Measurements from ENCODE around the gene DNAJC27. TPM values are rescaled to one million over a fixed set of nuclear protein-coding genes. Genes with fewer than 3 reads are reported as not detected.

DNAJC27 gene
- total and polyA plus RNA-seq, 7 donors, result 3.3 to 8.2 (median 7.1) TPM

DNA sequence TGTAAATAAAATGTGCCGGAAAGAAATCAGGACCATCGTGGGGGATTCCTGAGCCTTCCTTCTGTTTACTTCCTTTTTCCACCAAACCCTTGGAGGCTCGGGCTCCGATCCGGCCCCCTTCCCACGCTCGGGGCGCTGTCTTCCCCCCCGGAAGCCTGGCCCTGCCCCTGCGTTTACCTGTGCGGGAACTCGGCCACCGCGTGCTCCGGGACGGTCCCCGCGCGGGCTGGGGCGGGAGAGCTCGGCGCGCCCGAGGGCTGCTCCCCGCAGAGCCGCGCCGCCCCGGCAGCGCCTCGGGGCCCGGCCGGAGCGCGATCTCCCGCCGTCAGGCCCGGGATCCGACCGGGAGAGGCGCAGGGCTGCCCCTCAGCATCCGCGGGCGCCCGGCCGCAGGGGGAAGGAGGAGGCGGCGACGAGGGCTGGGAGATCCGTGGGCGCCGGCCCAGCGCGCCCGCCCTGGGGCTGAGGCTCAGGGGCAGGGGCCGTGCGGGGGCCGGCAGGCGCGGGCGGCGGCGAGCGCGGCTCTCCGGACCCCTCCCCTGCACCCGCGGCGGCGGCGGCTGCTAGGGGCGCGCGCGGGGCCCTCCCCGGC is 52.2 kb downstream of the DNAJC27 start:
- peak overlapping the region; percentile 73 for H3K4me3 ChIP-seq
- WGBS, 3 donors, result 1 to 7% (median 2%) methylated on average over 26 to 76 of the region's 76 CpGs
- H3K27ac ChIP-seq, result no peak overlapping the region
- TF ChIP-seq, protein P1, sequence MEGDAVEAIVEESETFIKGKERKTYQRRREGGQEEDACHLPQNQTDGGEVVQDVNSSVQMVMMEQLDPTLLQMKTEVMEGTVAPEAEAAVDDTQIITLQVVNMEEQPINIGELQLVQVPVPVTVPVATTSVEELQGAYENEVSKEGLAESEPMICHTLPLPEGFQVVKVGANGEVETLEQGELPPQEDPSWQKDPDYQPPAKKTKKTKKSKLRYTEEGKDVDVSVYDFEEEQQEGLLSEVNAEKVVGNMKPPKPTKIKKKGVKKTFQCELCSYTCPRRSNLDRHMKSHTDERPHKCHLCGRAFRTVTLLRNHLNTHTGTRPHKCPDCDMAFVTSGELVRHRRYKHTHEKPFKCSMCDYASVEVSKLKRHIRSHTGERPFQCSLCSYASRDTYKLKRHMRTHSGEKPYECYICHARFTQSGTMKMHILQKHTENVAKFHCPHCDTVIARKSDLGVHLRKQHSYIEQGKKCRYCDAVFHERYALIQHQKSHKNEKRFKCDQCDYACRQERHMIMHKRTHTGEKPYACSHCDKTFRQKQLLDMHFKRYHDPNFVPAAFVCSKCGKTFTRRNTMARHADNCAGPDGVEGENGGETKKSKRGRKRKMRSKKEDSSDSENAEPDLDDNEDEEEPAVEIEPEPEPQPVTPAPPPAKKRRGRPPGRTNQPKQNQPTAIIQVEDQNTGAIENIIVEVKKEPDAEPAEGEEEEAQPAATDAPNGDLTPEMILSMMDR (IDR thresholded peaks at IDR 0.05), result no peak
- peak in 3 of 4 donors; percentile 7 to 29 (median 9) for ATAC-seq
- H3K27me3 ChIP-seq (ENCODE audit: insufficient read depth in 3 of 3, low read length in 2 of 3), result peaks cover 0 to 3% (median 0%) of the 10 kb centered on the region in 3 donors
- no peaks in the 10 kb centered on the region for H3K9me3 ChIP-seq
- intact Hi-C loops (cut with DNase I), result loop anchor here in 1 of 2 donors (5.0 kb wide), 1 partner anchor 47 kb away; no protein-coding TSS in a partner anchor
- no peaks in the 10 kb centered on the region for H3K36me3 ChIP-seq (ENCODE audit: insufficient read depth in 1 of 2, low read depth in 1 of 2)
- no peaks in the 10 kb centered on the region for H3K4me1 ChIP-seq
- peak; percentile 24 to 58 for DNase-seq

DNA sequence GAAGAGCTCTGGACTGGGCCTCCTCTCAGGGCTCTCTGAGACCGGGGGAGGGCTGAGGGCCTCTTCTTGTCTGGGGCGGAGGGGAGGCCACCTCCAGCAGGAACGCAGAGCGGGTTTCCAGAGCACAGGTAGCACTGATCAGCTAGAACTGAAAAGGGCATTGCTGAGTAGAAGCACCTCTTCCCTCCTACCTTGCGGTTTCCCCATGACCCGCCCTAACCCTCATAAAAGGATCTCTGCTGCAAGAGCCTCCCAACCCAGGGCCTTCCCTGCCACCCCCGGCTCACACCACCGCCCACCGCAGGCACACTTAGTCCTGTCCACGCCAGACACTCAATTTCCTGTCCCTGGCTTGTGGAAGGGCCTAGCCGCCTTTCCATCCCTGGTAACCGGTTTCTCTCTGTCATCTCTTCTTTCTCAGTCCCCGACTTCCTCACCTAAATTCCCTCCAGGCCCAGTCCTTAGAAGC is 52.7 kb downstream of the DNAJC27 start:
- Histone ChIP-seq H3K4me3 (peak overlapping the region; percentile 73), H3K9me3 (no peaks in the 10 kb centered on the region), H3K36me3 (ENCODE audit: insufficient read depth in 1 of 2, low read depth in 1 of 2) (no peaks in the 10 kb centered on the region), H3K27me3 (ENCODE audit: insufficient read depth in 3 of 3, low read length in 2 of 3) (peaks cover 0 to 3% (median 0%) of the 10 kb centered on the region in 3 donors), H3K4me1 (no peaks in the 10 kb centered on the region), H3K27ac (no peak overlapping the region)
- peak in 1 of 4 donors; percentile 10 for ATAC-seq
- intact Hi-C loops (cut with DNase I), result loop anchor here in 1 of 2 donors (5.0 kb wide), 1 partner anchor 47 kb away; no protein-coding TSS in a partner anchor
- TF ChIP-seq, protein P1 (IDR thresholded peaks at IDR 0.05), result no peak
- DNase-seq, result peak in 1 of 2 donors; percentile 37
- 47 to 51% (median 48%) methylated on average over 13 of the region's 13 CpGs for WGBS, 3 donors

DNA sequence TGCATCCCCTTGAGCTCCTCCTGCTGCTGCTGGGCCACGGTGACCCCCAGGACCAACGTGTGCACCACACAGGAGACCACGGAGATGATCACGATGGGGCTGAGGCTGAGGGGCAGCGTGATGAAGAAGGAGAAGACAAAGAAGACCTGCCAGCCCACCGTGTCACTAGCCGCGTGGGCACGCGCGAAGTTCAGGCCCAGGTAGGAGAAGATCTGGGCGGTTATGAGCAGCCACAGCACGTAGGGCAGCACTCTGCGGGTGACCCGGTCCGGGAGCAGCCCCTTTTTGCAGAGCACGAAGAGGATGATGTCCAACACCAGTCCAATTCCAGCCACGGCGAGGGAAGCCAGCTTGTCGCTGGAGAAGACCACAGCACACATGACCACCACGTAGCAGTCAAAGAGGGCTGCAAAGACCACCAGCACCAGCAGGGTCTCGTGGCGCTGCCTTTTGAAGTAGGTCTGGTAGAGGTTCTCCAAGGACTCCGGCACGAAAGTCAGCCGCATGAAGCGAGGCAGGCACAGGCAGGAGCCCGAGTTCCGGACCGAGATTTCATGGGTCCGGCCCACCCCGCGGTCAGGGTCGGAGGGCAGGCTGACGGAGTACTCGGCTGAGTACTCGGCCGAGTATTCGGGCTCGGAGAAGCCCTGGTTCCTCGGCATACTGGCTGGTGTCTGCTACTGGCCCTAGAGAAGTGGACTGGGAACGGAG is 53.3 kb downstream of the DNAJC27 start:
- H3K4me1 ChIP-seq, result no peaks in the 10 kb centered on the region
- no peak for ATAC-seq
- no peaks in the 10 kb centered on the region for H3K36me3 ChIP-seq (ENCODE audit: insufficient read depth in 1 of 2, low read depth in 1 of 2)
- DNase-seq, result no peak
- H3K27me3 ChIP-seq (ENCODE audit: insufficient read depth in 3 of 3, low read length in 2 of 3), result peaks cover 0 to 3% (median 0%) of the 10 kb centered on the region in 3 donors
- H3K9me3 ChIP-seq, result no peaks in the 10 kb centered on the region
- peak overlapping the region; percentile 73 for H3K4me3 ChIP-seq
- 84 to 90% (median 87%) methylated on average over 42 of the region's 42 CpGs for WGBS, 3 donors
- no peak overlapping the region for H3K27ac ChIP-seq
- TF ChIP-seq, protein P1 (IDR thresholded peaks at IDR 0.05), result no peak
- intact Hi-C loops (cut with DNase I), result loop anchor here in 1 of 2 donors (5.0 kb wide), 1 partner anchor 46 kb away; no protein-coding TSS in a partner anchor

DNA sequence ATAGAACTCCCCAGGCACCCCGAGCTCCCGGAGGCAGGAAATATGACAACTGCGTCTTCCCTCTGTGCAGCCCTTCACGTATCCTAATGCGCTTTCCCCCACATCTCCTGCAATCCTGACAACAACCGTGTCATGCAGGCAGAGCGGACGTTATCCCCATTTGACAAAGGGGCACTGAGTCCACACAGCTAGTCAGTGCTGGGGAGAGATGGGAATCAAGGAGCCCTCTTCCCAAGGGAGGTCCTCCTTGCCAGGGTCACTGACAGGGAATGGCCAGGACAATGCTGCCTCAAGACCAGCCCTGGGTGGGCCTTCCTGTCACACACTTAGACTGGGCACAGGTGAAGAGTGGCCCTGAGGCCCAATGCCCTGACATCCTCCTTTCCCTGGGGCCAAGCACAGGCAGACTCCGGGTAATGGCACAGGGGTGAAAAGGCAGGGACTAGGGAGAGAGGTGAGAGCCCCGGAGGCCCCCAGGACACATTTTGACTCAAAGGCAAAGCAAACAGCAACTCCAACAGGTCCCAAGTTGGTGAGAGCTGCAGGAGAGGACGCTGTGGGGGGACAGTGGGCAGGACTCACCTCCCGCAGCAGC is 53.9 kb downstream of the DNAJC27 start:
- no peaks in the 10 kb centered on the region for H3K4me1 ChIP-seq
- 84 to 90% (median 88%) methylated on average over 12 of the region's 12 CpGs for WGBS, 3 donors
- peaks cover 0 to 3% (median 0%) of the 10 kb centered on the region in 3 donors for H3K27me3 ChIP-seq (ENCODE audit: insufficient read depth in 3 of 3, low read length in 2 of 3)
- H3K27ac ChIP-seq, result no peak overlapping the region
- no peaks in the 10 kb centered on the region for H3K36me3 ChIP-seq (ENCODE audit: insufficient read depth in 1 of 2, low read depth in 1 of 2)
- intact Hi-C loops (cut with DNase I), result loop anchor here in 1 of 2 donors (5.0 kb wide), 1 partner anchor 46 kb away; no protein-coding TSS in a partner anchor
- DNase-seq (no peak), ATAC-seq (no peak)
- no peaks in the 10 kb centered on the region for H3K9me3 ChIP-seq
- TF ChIP-seq, protein P1 (IDR thresholded peaks at IDR 0.05), result no peak
- peak overlapping the region; percentile 73 for H3K4me3 ChIP-seq

All from psoas muscle (tissue), 8 donors.